AG09319 (cell line): ENCODE results near the gene SUV39H2.

ENCODE experiments used
- DNase-seq: peaks from one replicate; pipeline ENCODE4 v3.0.0-alpha.2; 2010; ENCODE audit warnings: low read depth; ENCODE audit errors: extremely low read depth
- CTCF ChIP-seq: IDR thresholded peaks from 2 replicates; pipeline ENCODE4 v1.5.1; 2011; ENCODE audit warnings: low read depth, mild to moderate bottlenecking, inconsistent platforms, low read length, moderate library complexity

SUV39H2 gene

GRCh38 chr10:14878266-14879123 is at the start of gene SUV39H2:
TSS of gene SUV39H2 (plus strand) at chr10:14878866. CDS start at chr10:14878889, 23 bp downstream.
- peak; percentile 6; the same call in 1 of the 2 replicates for TF ChIP-seq CTCF
- DNase-seq: peak; percentile 86

GRCh38 chr10:14833106-14833505 is 45.6 kb upstream of the SUV39H2 start:
- no peak for DNase-seq
- no peak for TF ChIP-seq CTCF

- no peak for TF ChIP-seq CTCF
- DNase-seq: no peak
Measured at GRCh38 chr10:14836208-14836607, 42.5 kb upstream of the SUV39H2 start.

GRCh38 chr10:14837003-14837756 is 41.5 kb upstream of the SUV39H2 start:
- peak; percentile 11 for DNase-seq
- no peak for TF ChIP-seq CTCF

GRCh38 chr10:14837757-14838581 is 40.7 kb upstream of the SUV39H2 start, which contains the start of the genes CDNF, HSPA14 and MSANTD7:
TSS of gene CDNF (minus strand) at chr10:14838037. CDS start at chr10:14837946, 91 bp downstream.
TSS of gene HSPA14 (plus strand) at chr10:14838306. CDS start at chr10:14838403, 97 bp downstream.
TSS of gene MSANTD7 (plus strand) at chr10:14838306. CDS start at chr10:14842285, 3,979 bp downstream.
- no peak for TF ChIP-seq CTCF
- peak; percentile 99 for DNase-seq

GRCh38 chr10:14838582-14839304 is 39.9 kb upstream of the SUV39H2 start:
- no peak for TF ChIP-seq CTCF
- DNase-seq: no peak
